Measurements from ENCODE around the gene ZBBX.

DNA sequence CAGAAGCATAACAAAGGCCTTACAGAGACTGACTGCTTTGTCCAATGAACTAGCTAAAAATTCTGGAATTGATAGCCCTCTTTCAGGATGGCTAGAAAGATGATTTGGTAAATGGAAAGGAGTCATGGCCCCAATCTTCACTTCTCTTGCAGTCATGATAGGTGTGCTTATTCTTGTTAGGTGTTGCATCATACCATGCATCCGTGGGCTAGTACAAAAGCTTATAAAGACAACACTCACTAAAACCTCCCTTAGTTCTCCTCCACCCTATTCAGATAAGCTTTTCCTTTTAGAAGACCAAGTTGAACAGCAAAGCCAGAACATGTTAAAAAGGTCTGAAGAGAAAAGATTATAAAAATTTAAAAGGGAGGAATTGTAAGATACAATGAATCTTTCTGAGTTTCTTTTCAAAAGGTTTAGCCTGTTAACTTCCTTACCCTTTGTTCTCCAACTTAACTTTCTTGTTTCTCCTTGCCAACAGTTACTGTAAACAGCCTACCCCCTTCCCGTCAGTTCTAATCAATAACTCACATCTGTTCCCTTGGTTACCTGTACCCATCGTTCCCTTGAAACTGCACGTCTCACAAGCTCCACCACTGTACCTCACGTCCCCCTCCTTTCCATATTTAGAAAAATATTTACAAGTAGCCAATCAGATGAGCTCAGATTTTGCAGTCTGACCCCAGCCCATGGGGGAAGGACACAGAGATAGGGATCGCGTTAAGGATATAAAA, 105.8 kb downstream of the ZBBX start:
- TF ChIP-seq TAF1 (IDR thresholded peaks at IDR 0.05; ENCODE audit: borderline replicate concordance, low read depth, low read length) (no peak), EP300 (IDR thresholded peaks at IDR 0.05; ENCODE audit: borderline replicate concordance in 1 of 2, low read depth in 1 of 2, low read length in 1 of 2) (no peak), YY1 (IDR thresholded peaks at IDR 0.05; ENCODE audit: low read depth) (no peak), RFX5 (IDR thresholded peaks at IDR 0.05; ENCODE audit: low read length) (no peak), EZH2phosphoT487 (IDR thresholded peaks at IDR 0.05; ENCODE audit: borderline replicate concordance, low read depth) (no peak), TEAD4 (IDR thresholded peaks at IDR 0.05; ENCODE audit: borderline replicate concordance, insufficient read depth) (no peak), GABPA (IDR thresholded peaks at IDR 0.05; ENCODE audit: low read depth) (no peak), MEF2A (IDR thresholded peaks at IDR 0.05; ENCODE audit: borderline replicate concordance, low read depth) (no peak), TCF12 (IDR thresholded peaks at IDR 0.05) (no peak)
- TF ChIP-seq, protein P1, sequence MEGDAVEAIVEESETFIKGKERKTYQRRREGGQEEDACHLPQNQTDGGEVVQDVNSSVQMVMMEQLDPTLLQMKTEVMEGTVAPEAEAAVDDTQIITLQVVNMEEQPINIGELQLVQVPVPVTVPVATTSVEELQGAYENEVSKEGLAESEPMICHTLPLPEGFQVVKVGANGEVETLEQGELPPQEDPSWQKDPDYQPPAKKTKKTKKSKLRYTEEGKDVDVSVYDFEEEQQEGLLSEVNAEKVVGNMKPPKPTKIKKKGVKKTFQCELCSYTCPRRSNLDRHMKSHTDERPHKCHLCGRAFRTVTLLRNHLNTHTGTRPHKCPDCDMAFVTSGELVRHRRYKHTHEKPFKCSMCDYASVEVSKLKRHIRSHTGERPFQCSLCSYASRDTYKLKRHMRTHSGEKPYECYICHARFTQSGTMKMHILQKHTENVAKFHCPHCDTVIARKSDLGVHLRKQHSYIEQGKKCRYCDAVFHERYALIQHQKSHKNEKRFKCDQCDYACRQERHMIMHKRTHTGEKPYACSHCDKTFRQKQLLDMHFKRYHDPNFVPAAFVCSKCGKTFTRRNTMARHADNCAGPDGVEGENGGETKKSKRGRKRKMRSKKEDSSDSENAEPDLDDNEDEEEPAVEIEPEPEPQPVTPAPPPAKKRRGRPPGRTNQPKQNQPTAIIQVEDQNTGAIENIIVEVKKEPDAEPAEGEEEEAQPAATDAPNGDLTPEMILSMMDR (IDR thresholded peaks at IDR 0.05): no peak
- TF ChIP-seq, protein P2, sequence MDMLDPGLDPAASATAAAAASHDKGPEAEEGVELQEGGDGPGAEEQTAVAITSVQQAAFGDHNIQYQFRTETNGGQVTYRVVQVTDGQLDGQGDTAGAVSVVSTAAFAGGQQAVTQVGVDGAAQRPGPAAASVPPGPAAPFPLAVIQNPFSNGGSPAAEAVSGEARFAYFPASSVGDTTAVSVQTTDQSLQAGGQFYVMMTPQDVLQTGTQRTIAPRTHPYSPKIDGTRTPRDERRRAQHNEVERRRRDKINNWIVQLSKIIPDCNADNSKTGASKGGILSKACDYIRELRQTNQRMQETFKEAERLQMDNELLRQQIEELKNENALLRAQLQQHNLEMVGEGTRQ (IDR thresholded peaks at IDR 0.05; ENCODE audit: borderline replicate concordance, low read depth, low read length): no peak
- TF ChIP-seq, protein P3, sequence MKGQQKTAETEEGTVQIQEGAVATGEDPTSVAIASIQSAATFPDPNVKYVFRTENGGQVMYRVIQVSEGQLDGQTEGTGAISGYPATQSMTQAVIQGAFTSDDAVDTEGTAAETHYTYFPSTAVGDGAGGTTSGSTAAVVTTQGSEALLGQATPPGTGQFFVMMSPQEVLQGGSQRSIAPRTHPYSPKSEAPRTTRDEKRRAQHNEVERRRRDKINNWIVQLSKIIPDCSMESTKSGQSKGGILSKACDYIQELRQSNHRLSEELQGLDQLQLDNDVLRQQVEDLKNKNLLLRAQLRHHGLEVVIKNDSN (IDR thresholded peaks at IDR 0.05; ENCODE audit: borderline replicate concordance, low read depth): no peak
- TF ChIP-seq, protein P4, sequence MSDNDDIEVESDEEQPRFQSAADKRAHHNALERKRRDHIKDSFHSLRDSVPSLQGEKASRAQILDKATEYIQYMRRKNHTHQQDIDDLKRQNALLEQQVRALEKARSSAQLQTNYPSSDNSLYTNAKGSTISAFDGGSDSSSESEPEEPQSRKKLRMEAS (IDR thresholded peaks at IDR 0.05; ENCODE audit: low read depth): no peak
